GM23248 (cell line): Measurements from ENCODE around the gene KIF18B. TPM values are rescaled to one million over a fixed set of nuclear protein-coding genes. Genes with fewer than 3 reads are reported as not detected.

ENCODE experiments used
- DNase-seq: peaks from one replicate; pipeline ENCODE4 v3.0.0-alpha.2; 2015
- H2AFZ ChIP-seq: fragments of 200-600 bp; sonication (generic); 2 replicates; pipeline ENCODE4 v1.6.1; 2016; ENCODE audit warnings: antibody characterized with exemption
- H3F3A ChIP-seq: fragments of 200-600 bp; sonication (generic); 2 replicates; pipeline ENCODE4 v1.6.1; 2016; ENCODE audit warnings: mild to moderate bottlenecking, antibody characterized with exemption, mixed run types; ENCODE audit not compliant: insufficient read depth
- H3K27ac ChIP-seq: fragments of 200-600 bp; sonication (generic); 2 replicates; pipeline ENCODE4 v1.5.1; 2016; ENCODE audit warnings: mild to moderate bottlenecking
- H3K27me3 ChIP-seq: fragments of 200-600 bp; sonication (generic); replicated peaks from 2 replicates; pipeline ENCODE4 v1.6.1; 2016; ENCODE audit warnings: mild to moderate bottlenecking; ENCODE audit not compliant: insufficient read depth
- H3K36me3 ChIP-seq: fragments of 200-600 bp; sonication (generic); 2 replicates; pipeline ENCODE4 v1.6.1; 2016; ENCODE audit warnings: low read depth, mild to moderate bottlenecking
- H3K4me1 ChIP-seq: fragments of 200-600 bp; sonication (generic); 2 replicates; pipeline ENCODE4 v1.6.1; 2016; ENCODE audit warnings: mild to moderate bottlenecking; ENCODE audit not compliant: insufficient read depth
- H3K4me2 ChIP-seq: fragments of 200-600 bp; sonication (generic); one replicate; pipeline ENCODE4 v1.6.1; 2016; ENCODE audit warnings: mild to moderate bottlenecking; ENCODE audit not compliant: unreplicated experiment
- H3K4me3 ChIP-seq: fragments of 200-600 bp; sonication (generic); 2 replicates; pipeline ENCODE4 v1.5.1; 2016; ENCODE audit warnings: mild to moderate bottlenecking
- H3K79me2 ChIP-seq: fragments of 200-600 bp; sonication (generic); 2 replicates; pipeline ENCODE4 v1.6.1; 2016; ENCODE audit warnings: mild to moderate bottlenecking; ENCODE audit not compliant: insufficient read depth
- H3K9ac ChIP-seq: fragments of 200-600 bp; sonication (generic); 2 replicates; pipeline ENCODE4 v1.6.1; 2016; ENCODE audit warnings: mild to moderate bottlenecking
- H3K9me2 ChIP-seq: fragments of 200-600 bp; sonication (generic); 2 replicates; pipeline ENCODE4 v1.6.1; 2016; ENCODE audit warnings: mixed run types, mild to moderate bottlenecking, moderate library complexity; ENCODE audit not compliant: insufficient read depth
- H3K9me3 ChIP-seq: fragments of 200-600 bp; sonication (generic); one replicate; pipeline ENCODE4 v1.6.1; 2017; ENCODE audit warnings: low read depth
- H4K20me1 ChIP-seq: fragments of 200-600 bp; sonication (generic); 2 replicates; pipeline ENCODE4 v1.6.0; 2016; ENCODE audit not compliant: insufficient read depth
- EZH2 ChIP-seq: fragments of 200-600 bp; sonication (generic); IDR thresholded peaks from 2 replicates; pipeline ENCODE4 v1.6.1; 2018; ENCODE audit warnings: antibody characterized with exemption, mild to moderate bottlenecking; ENCODE audit not compliant: insufficient read depth, poor library complexity, severe bottlenecking
- EZH2phosphoT487 ChIP-seq: fragments of 200-600 bp; sonication (generic); IDR thresholded peaks from 2 replicates; pipeline ENCODE4 v1.6.1; 2018; ENCODE audit warnings: antibody characterized with exemption, moderate library complexity, mild to moderate bottlenecking, low read depth; ENCODE audit not compliant: insufficient read depth
- WGBS, 2 experiments: methylation state at CpG; one replicate each; pipeline ENCODE4 v1.1.6; 2015 to 2017; ENCODE audit warnings: low lambda C conversion rate in 2 of 2, low coverage in 1 of 2; ENCODE audit errors: missing lambda C conversion rate in 2 of 2; 5-methylcytosine and 5-hydroxymethylcytosine counted together
- in situ Hi-C: fragments of 300-500 bp; cut with MboI; formaldehyde crosslinking; loops from 2 replicates; pipeline ENCODE4 v1.15.0; 2020
- polyA plus RNA-seq: library from polyadenylated mRNA; unstranded; fragments of >200 nt; fragmentation: Nextera tagmentation; extraction: Ambion mirVana; gene quantifications from 2 replicates; pipeline ENCODE4 v1.2.1, GENCODE V29; 2016
- total RNA-seq: library from RNA; depleted of rRNA; stranded (reverse); fragments of >200 nt; shearing (Covaris generic); gene quantifications from 2 replicates; pipeline ENCODE4 v1.2.3, GENCODE V29; 2014

KIF18B gene
- total and polyA plus RNA-seq, 2 experiments from 2014 or later, result 2.1 to 4.5 TPM

GRCh38 chr17:44982113-44982702, 34.6 kb upstream of the KIF18B start:
- Histone ChIP-seq H3K27ac (no peak overlapping the region), H3K4me1 (no peaks in the 10 kb centered on the region), H3K9me2 (no peaks in the 10 kb centered on the region), H2AFZ (no peak overlapping the region), H3K27me3 (peaks cover 14% of the 10 kb centered on the region), H4K20me1 (no peaks in the 10 kb centered on the region), H3K4me3 (no peak overlapping the region), H3K9me3 (no peaks in the 10 kb centered on the region), H3K79me2 (no peaks in the 10 kb centered on the region), H3F3A (no peaks in the 10 kb centered on the region), H3K9ac (no peak overlapping the region), H3K36me3 (no peaks in the 10 kb centered on the region), H3K4me2 (no peak overlapping the region)
- no peak for DNase-seq
- WGBS, 2 experiments, result 85 to 91% methylated on average over 3 of the region's 3 CpGs
- in situ Hi-C loops, result no loop called here
- no peak for TF ChIP-seq EZH2phosphoT487

DNA sequence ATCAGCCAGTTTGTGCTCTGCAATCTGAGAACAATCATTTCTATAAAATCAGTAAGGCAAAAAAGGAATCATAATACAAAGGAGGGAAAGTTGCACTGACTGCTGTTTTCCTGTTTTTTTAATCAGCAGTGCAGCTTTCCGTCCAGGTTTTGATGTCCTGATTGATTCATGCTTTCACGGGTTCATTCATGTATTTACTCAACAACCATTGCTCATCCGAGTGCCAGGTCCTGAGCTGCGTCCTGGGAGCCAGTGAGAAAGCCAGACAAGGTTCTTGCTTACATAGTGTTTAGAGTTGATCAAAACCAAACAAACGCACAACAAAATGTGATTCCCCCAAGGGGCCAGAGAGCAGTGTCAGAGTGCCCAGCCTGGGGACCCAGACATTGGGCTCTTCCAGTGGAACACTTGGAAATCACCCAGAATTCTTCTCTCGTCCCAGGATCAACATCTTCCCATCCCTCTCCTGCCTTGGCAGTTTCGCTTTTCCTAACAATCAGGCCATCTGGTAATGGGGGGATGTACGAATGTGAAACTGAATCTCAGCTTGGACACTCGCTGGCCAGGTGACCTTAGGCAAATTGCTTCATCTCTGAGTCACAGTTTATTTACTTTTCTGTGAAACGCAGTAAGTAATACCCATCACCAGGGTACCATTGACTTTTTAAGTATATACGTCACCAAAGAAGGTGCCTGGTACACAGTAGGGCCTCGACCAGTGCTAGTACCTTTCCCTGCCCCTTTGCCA, 33.8 kb upstream of the KIF18B start:
- Histone ChIP-seq H3K9me3 (no peaks in the 10 kb centered on the region), H3K9ac (no peak overlapping the region), H3K79me2 (no peaks in the 10 kb centered on the region), H3K4me1 (no peaks in the 10 kb centered on the region), H3F3A (no peaks in the 10 kb centered on the region), H3K27me3 (peaks cover 11% of the 10 kb centered on the region), H3K4me2 (no peak overlapping the region), H3K27ac (no peak overlapping the region), H3K9me2 (no peaks in the 10 kb centered on the region), H3K36me3 (no peaks in the 10 kb centered on the region), H3K4me3 (no peak overlapping the region), H2AFZ (no peak overlapping the region), H4K20me1 (no peaks in the 10 kb centered on the region)
- TF ChIP-seq EZH2phosphoT487 (no peak), EZH2 (no peak)
- in situ Hi-C loops, result no loop called here
- 62 to 64% methylated on average over 12 of the region's 12 CpGs for WGBS, 2 experiments
- DNase-seq, result peak; percentile 30

- Histone ChIP-seq H3K36me3 (no peaks in the 10 kb centered on the region), H3K4me1 (no peaks in the 10 kb centered on the region), H3K9ac (no peak overlapping the region), H3K4me2 (no peak overlapping the region), H4K20me1 (no peaks in the 10 kb centered on the region), H3K27ac (no peak overlapping the region), H2AFZ (no peak overlapping the region), H3K9me3 (no peaks in the 10 kb centered on the region), H3K4me3 (no peak overlapping the region), H3K9me2 (no peaks in the 10 kb centered on the region), H3K79me2 (no peaks in the 10 kb centered on the region), H3K27me3 (peaks cover 5% of the 10 kb centered on the region), H3F3A (no peaks in the 10 kb centered on the region)
- in situ Hi-C loops, result no loop called here
- no peak for TF ChIP-seq EZH2
- no peak for TF ChIP-seq EZH2phosphoT487
- no peak for DNase-seq
- 42 to 45% methylated on average over 9 of the region's 9 CpGs for WGBS, 2 experiments
Observed at GRCh38 chr17:44979426-44979995, 31.9 kb upstream of the KIF18B start.

GRCh38 chr17:44978807-44979206, 31.2 kb upstream of the KIF18B start:
- H3K4me1 ChIP-seq, result no peaks in the 10 kb centered on the region
- WGBS, 2 experiments, result 70 to 80% methylated on average over 5 of the region's 5 CpGs
- H3K4me2 ChIP-seq, result no peak overlapping the region
- no peaks in the 10 kb centered on the region for H3K79me2 ChIP-seq
- peaks cover 5% of the 10 kb centered on the region for H3K27me3 ChIP-seq
- in situ Hi-C loops, result no loop called here
- no peak overlapping the region for H3K27ac ChIP-seq
- no peaks in the 10 kb centered on the region for H3K36me3 ChIP-seq
- H3K9me3 ChIP-seq, result no peaks in the 10 kb centered on the region
- H3K9me2 ChIP-seq, result no peaks in the 10 kb centered on the region
- no peaks in the 10 kb centered on the region for H4K20me1 ChIP-seq
- H3K4me3 ChIP-seq, result no peak overlapping the region
- no peak overlapping the region for H2AFZ ChIP-seq
- TF ChIP-seq EZH2 (no peak), EZH2phosphoT487 (no peak)
- no peaks in the 10 kb centered on the region for H3F3A ChIP-seq
- no peak for DNase-seq
- H3K9ac ChIP-seq, result no peak overlapping the region
